ENCODE data around the gene TAF1C.
A peak's percentile ranks its signal among the peaks of the same experiment; 100 is the strongest.

The TAF1C gene

GRCh38 chr16:84181144-84181915 lies 5.5 kb downstream of the TAF1C start:
- WGBS (ENCODE audit: extremely low coverage, insufficient coverage, insufficient read length): no CpG with 5 or more reads among the region's 41 CpGs
- Histone ChIP-seq H4K8ac (ENCODE audit: low read depth, low read length) (no peak overlapping the region), H3K27me3 (ENCODE audit: insufficient read depth, low read length) (no peaks in the 10 kb centered on the region)

GRCh38 chr16:84180519-84181140 lies 6.2 kb downstream of the TAF1C start:
- H2AFZ ChIP-seq (ENCODE audit: insufficient read depth, low read length, poor library complexity): no peak overlapping the region
- H2BK12ac ChIP-seq (ENCODE audit: low read length): no peak overlapping the region
- peaks cover 4% of the 10 kb centered on the region for H3K79me2 ChIP-seq (ENCODE audit: control insufficient read depth, insufficient read depth, low read length, poor library complexity)
- H4K12ac ChIP-seq (ENCODE audit: low read depth, low read length): no peak overlapping the region
- H3K4me2 ChIP-seq (ENCODE audit: low read length): no peak overlapping the region
- H2BK120ac ChIP-seq (ENCODE audit: insufficient read depth, low read length, poor library complexity): no peak overlapping the region
- H3K27ac ChIP-seq (ENCODE audit: low read depth, low read length): no peak overlapping the region
- no CpG with 5 or more reads among the region's 21 CpGs for WGBS (ENCODE audit: extremely low coverage, insufficient coverage, insufficient read length)
- H3K23ac ChIP-seq (ENCODE audit: low read length): no peak overlapping the region
- H3K36me3 ChIP-seq (ENCODE audit: control insufficient read depth in 1 of 2, insufficient read depth in 2 of 2, low read length in 2 of 2): peaks cover 66 to 70% of the 10 kb centered on the region in 2 experiments
- no peak overlapping the region for H2BK5ac ChIP-seq (ENCODE audit: low read depth, low read length, poor library complexity)
- no peaks in the 10 kb centered on the region for H3K9me3 ChIP-seq (ENCODE audit: insufficient read depth, low read depth, low read length)
- H2AK5ac ChIP-seq (ENCODE audit: low read length): no peak overlapping the region
- DNase-seq: no peak
- no peak overlapping the region for H3K9ac ChIP-seq (ENCODE audit: low read length)
- H3K79me1 ChIP-seq (ENCODE audit: low read length): peaks cover 8% of the 10 kb centered on the region
- H3K4ac ChIP-seq (ENCODE audit: low read depth, low read length): no peak overlapping the region
- H3K27me3 ChIP-seq (ENCODE audit: insufficient read depth, low read length): no peaks in the 10 kb centered on the region
- H4K8ac ChIP-seq (ENCODE audit: low read depth, low read length): no peak overlapping the region
- no peak overlapping the region for H3K18ac ChIP-seq (ENCODE audit: low read length)
- H3K4me3 ChIP-seq (ENCODE audit: low read depth, low read length): no peak overlapping the region
- peaks cover 17 to 19% of the 10 kb centered on the region in 2 experiments for H3K4me1 ChIP-seq (ENCODE audit: control insufficient read depth in 1 of 2, insufficient read depth in 2 of 2, low read length in 2 of 2)
- no peak overlapping the region for H4K91ac ChIP-seq (ENCODE audit: low read depth, low read length)
- H3K14ac ChIP-seq (ENCODE audit: low read length): no peak overlapping the region

More at GRCh38 chr16:84181144-84181915, 5.5 kb downstream of the TAF1C start:
- Histone ChIP-seq H3K79me1 (ENCODE audit: low read length) (peaks cover 6% of the 10 kb centered on the region), H3K4me3 (ENCODE audit: low read depth, low read length) (no peak overlapping the region), H2BK12ac (ENCODE audit: low read length) (no peak overlapping the region), H3K18ac (ENCODE audit: low read length) (no peak overlapping the region), H4K91ac (ENCODE audit: low read depth, low read length) (no peak overlapping the region), H3K27ac (ENCODE audit: low read depth, low read length) (no peak overlapping the region), H3K79me2 (ENCODE audit: control insufficient read depth, insufficient read depth, low read length, poor library complexity) (peaks cover 3% of the 10 kb centered on the region), H3K9me3 (ENCODE audit: insufficient read depth, low read depth, low read length) (no peaks in the 10 kb centered on the region), H2BK5ac (ENCODE audit: low read depth, low read length, poor library complexity) (no peak overlapping the region), H3K4me2 (ENCODE audit: low read length) (no peak overlapping the region), H3K14ac (ENCODE audit: low read length) (no peak overlapping the region), H4K12ac (ENCODE audit: low read depth, low read length) (no peak overlapping the region), H2BK120ac (ENCODE audit: insufficient read depth, low read length, poor library complexity) (no peak overlapping the region), H3K9ac (ENCODE audit: low read length) (no peak overlapping the region), H3K23ac (ENCODE audit: low read length) (no peak overlapping the region), H3K4ac (ENCODE audit: low read depth, low read length) (no peak overlapping the region), H3K36me3 (ENCODE audit: control insufficient read depth in 1 of 2, insufficient read depth in 2 of 2, low read length in 2 of 2) (peaks cover 66 to 70% of the 10 kb centered on the region in 2 experiments), H2AK5ac (ENCODE audit: low read length) (no peak overlapping the region), H3K4me1 (ENCODE audit: control insufficient read depth in 1 of 2, insufficient read depth in 2 of 2, low read length in 2 of 2) (peaks cover 19% of the 10 kb centered on the region in 2 experiments), H2AFZ (ENCODE audit: insufficient read depth, low read length, poor library complexity) (no peak overlapping the region)
- DNase-seq: no peak

GRCh38 chr16:84179612-84180320 lies 7.1 kb downstream of the TAF1C start:
- Histone ChIP-seq H3K79me2 (ENCODE audit: control insufficient read depth, insufficient read depth, low read length, poor library complexity) (peaks cover 4% of the 10 kb centered on the region), H3K23ac (ENCODE audit: low read length) (no peak overlapping the region), H3K4ac (ENCODE audit: low read depth, low read length) (no peak overlapping the region), H3K79me1 (ENCODE audit: low read length) (peaks cover 8% of the 10 kb centered on the region), H3K27ac (ENCODE audit: low read depth, low read length) (no peak overlapping the region), H3K18ac (ENCODE audit: low read length) (no peak overlapping the region), H2BK5ac (ENCODE audit: low read depth, low read length, poor library complexity) (no peak overlapping the region), H2AFZ (ENCODE audit: insufficient read depth, low read length, poor library complexity) (no peak overlapping the region), H3K4me3 (ENCODE audit: low read depth, low read length) (no peak overlapping the region), H3K14ac (ENCODE audit: low read length) (no peak overlapping the region), H3K9me3 (ENCODE audit: insufficient read depth, low read depth, low read length) (no peaks in the 10 kb centered on the region), H3K36me3 (ENCODE audit: control insufficient read depth in 1 of 2, insufficient read depth in 2 of 2, low read length in 2 of 2) (peaks cover 64 to 65% of the 10 kb centered on the region in 2 experiments), H3K4me2 (ENCODE audit: low read length) (no peak overlapping the region), H2BK12ac (ENCODE audit: low read length) (no peak overlapping the region), H4K8ac (ENCODE audit: low read depth, low read length) (no peak overlapping the region), H3K27me3 (ENCODE audit: insufficient read depth, low read length) (no peaks in the 10 kb centered on the region), H3K9ac (ENCODE audit: low read length) (no peak overlapping the region), H3K4me1 (ENCODE audit: control insufficient read depth in 1 of 2, insufficient read depth in 2 of 2, low read length in 2 of 2) (peaks cover 21 to 22% of the 10 kb centered on the region in 2 experiments), H2BK120ac (ENCODE audit: insufficient read depth, low read length, poor library complexity) (no peak overlapping the region), H2AK5ac (ENCODE audit: low read length) (no peak overlapping the region), H4K91ac (ENCODE audit: low read depth, low read length) (no peak overlapping the region), H4K12ac (ENCODE audit: low read depth, low read length) (no peak overlapping the region)
- no peak for DNase-seq
- no CpG with 5 or more reads among the region's 33 CpGs for WGBS (ENCODE audit: extremely low coverage, insufficient coverage, insufficient read length)

GRCh38 chr16:84178892-84179611 lies 7.8 kb downstream of the TAF1C start:
- no peaks in the 10 kb centered on the region for H3K9me3 ChIP-seq (ENCODE audit: insufficient read depth, low read depth, low read length)
- no peak overlapping the region for H4K12ac ChIP-seq (ENCODE audit: low read depth, low read length)
- no peak overlapping the region for H2AFZ ChIP-seq (ENCODE audit: insufficient read depth, low read length, poor library complexity)
- peaks cover 21 to 22% of the 10 kb centered on the region in 2 experiments for H3K4me1 ChIP-seq (ENCODE audit: control insufficient read depth in 1 of 2, insufficient read depth in 2 of 2, low read length in 2 of 2)
- no peak for DNase-seq
- peak overlapping the region; percentile 68 for H3K27ac ChIP-seq (ENCODE audit: low read depth, low read length)
- no peak overlapping the region for H3K14ac ChIP-seq (ENCODE audit: low read length)
- peaks cover 8% of the 10 kb centered on the region for H3K79me1 ChIP-seq (ENCODE audit: low read length)
- no peak overlapping the region for H2AK5ac ChIP-seq (ENCODE audit: low read length)
- H4K8ac ChIP-seq (ENCODE audit: low read depth, low read length): no peak overlapping the region
- H3K27me3 ChIP-seq (ENCODE audit: insufficient read depth, low read length): no peaks in the 10 kb centered on the region
- H2BK120ac ChIP-seq (ENCODE audit: insufficient read depth, low read length, poor library complexity): no peak overlapping the region
- H3K9ac ChIP-seq (ENCODE audit: low read length): no peak overlapping the region
- no peak overlapping the region for H3K4ac ChIP-seq (ENCODE audit: low read depth, low read length)
- H3K4me3 ChIP-seq (ENCODE audit: low read depth, low read length): no peak overlapping the region
- no peak overlapping the region for H3K18ac ChIP-seq (ENCODE audit: low read length)
- H2BK12ac ChIP-seq (ENCODE audit: low read length): no peak overlapping the region
- H2BK5ac ChIP-seq (ENCODE audit: low read depth, low read length, poor library complexity): no peak overlapping the region
- peaks cover 4% of the 10 kb centered on the region for H3K79me2 ChIP-seq (ENCODE audit: control insufficient read depth, insufficient read depth, low read length, poor library complexity)
- peaks cover 59% of the 10 kb centered on the region in 2 experiments for H3K36me3 ChIP-seq (ENCODE audit: control insufficient read depth in 1 of 2, insufficient read depth in 2 of 2, low read length in 2 of 2)
- H4K91ac ChIP-seq (ENCODE audit: low read depth, low read length): no peak overlapping the region
- WGBS (ENCODE audit: extremely low coverage, insufficient coverage, insufficient read length): no CpG with 5 or more reads among the region's 28 CpGs
- H3K23ac ChIP-seq (ENCODE audit: low read length): no peak overlapping the region
- no peak overlapping the region for H3K4me2 ChIP-seq (ENCODE audit: low read length)

Data from trophoblast cell (in vitro differentiated cells and primary cell).